Right cardiac atrium (tissue), 5 donors: ENCODE data around the gene C10orf53. TPM values are rescaled to one million over a fixed set of nuclear protein-coding genes. Genes with fewer than 3 reads are reported as not detected.
"Not testable (repeated sequence)": the region's sequence is repeated elsewhere in the genome, so short reads cannot be mapped to it uniquely, and the experiment has no call there.

Experiments
- ATAC-seq, 2 donors: fragments of 200-7000 bp; cut with Tn5 transposase; one replicate each; pipeline versions ENCODE4 v1.8.0 to v1.9.1; 2020; ENCODE audit warnings: moderate library complexity in 2 of 2, mild to moderate bottlenecking in 1 of 2
- DNase-seq, 3 donors: peaks; one replicate each; pipeline ENCODE4 v3.0.0-alpha.2; 2020
- H3K27ac ChIP-seq: one replicate; pipeline ENCODE4 v1.5.1; 2013; ENCODE audit warnings: mild to moderate bottlenecking, low read length, control low read depth, moderate library complexity
- H3K27me3 ChIP-seq: one replicate; pipeline ENCODE4 v1.6.1; 2013; ENCODE audit not compliant: control insufficient read depth, insufficient read depth
- H3K4me1 ChIP-seq: one replicate; pipeline ENCODE4 v1.6.1; 2013; ENCODE audit warnings: low read length; ENCODE audit not compliant: control insufficient read depth, insufficient read depth
- H3K4me3 ChIP-seq: one replicate; pipeline ENCODE4 v1.5.1; 2013; ENCODE audit warnings: low read length, control low read depth
- H3K9me3 ChIP-seq: one replicate; pipeline ENCODE4 v1.6.1; 2013; ENCODE audit warnings: low read length; ENCODE audit not compliant: control insufficient read depth
- WGBS: extraction: QIAGEN DNeasy Blood & Tissue Kit; methylation state at CpG from one replicate; pipeline ENCODE4 v1.1.7; 2013; 5-methylcytosine and 5-hydroxymethylcytosine counted together
- intact Hi-C, 4 donors: fragments of 100-400 bp; cut with DNase I; formaldehyde crosslinking; loops; one replicate each; pipeline versions ENCODE4 v1.11.0 to v1.14.0; 2022 to 2023
- polyA plus RNA-seq: library from polyadenylated mRNA; stranded (reverse); fragments of 200-250 nt; gene quantifications from one replicate; pipeline ENCODE4 v1.2.3, GENCODE V29; 2013
- total RNA-seq, 4 donors: library from RNA; stranded (reverse); fragmentation: NEBNext Ultra II Directional; extraction: Animal tissue kit (Norgen Biotek cat#: 25700); gene quantifications; one replicate each; pipeline ENCODE4 v1.2.1, GENCODE V29; 2021
- donor health status: healthy with polysubstance abuse.
- donor health status: DM: no; HTN: yes; CAD: no.
- donor health status: DM: no; HTN: no; CAD: no.
- donor health status: DM: no; HTN: yes; CAD: no; lungs with severe emphysema.
- donor health status: DM: yes; HTN: yes; CAD: no.

Gene C10orf53
- total and polyA plus RNA-seq, 5 donors, result not detected

DNA sequence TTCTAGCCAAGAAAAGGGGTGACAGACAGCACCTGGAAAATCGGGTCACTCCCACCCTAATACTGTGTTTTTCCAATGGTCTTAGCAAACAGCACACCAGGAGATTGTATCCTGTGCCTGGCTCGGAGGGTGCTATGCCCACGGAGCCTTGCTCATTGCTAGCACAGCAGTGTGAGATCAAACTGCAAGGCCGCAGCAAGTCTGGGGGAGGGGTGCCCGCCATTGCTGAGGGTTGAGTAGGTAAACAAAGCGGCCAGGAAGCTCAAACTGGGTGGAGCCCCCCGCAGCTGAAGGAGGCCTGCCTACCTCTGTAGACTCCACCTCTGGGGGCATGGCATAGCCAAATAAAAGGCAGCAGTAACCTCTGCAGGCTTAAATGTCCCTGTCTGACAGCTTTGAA is 35.7 kb downstream of the C10orf53 start:
- ATAC-seq, H3K4me3 ChIP-seq, H3K4me1 ChIP-seq, DNase-seq, intact Hi-C loops, H3K27ac ChIP-seq, H3K27me3 ChIP-seq, H3K9me3 ChIP-seq: not testable (repeated sequence)
- WGBS, result 85% methylated on average over 7 of the region's 7 CpGs

GRCh38 chr10:49726593-49726992 is 47.1 kb downstream of the C10orf53 start:
- H3K27ac ChIP-seq, result no peak overlapping the region
- no peak for DNase-seq
- 60% methylated on average over 2 of the region's 2 CpGs for WGBS
- intact Hi-C loops, result no loop called here
- no peak overlapping the region for H3K4me3 ChIP-seq
- no peaks in the 10 kb centered on the region for H3K9me3 ChIP-seq
- ATAC-seq, result no peak
- no peaks in the 10 kb centered on the region for H3K27me3 ChIP-seq
- H3K4me1 ChIP-seq, result no peaks in the 10 kb centered on the region

DNA sequence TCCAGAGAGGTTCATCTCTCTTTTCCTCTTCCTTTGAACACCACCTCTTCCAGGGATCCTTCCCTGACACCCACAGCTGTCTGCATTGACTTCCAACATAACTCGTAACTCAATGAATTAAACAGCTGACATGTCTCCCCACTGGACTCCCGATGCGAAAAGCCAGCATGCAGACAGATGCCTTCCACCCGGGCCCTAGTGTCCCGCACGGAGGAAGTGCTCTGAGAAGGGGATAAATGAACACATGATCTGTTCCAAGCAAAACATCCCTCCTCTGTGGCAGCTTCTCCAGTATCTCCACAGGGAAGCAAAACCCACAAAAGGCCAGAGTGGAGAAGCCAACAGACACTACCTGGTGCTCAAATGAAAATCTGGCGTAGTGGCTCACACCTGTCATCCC is 54.4 kb downstream of the C10orf53 start:
- Histone ChIP-seq H3K4me1 (no peaks in the 10 kb centered on the region), H3K27me3 (no peaks in the 10 kb centered on the region), H3K4me3 (no peak overlapping the region), H3K27ac (no peak overlapping the region), H3K9me3 (no peaks in the 10 kb centered on the region)
- DNase-seq (no peak), ATAC-seq (no peak)
- intact Hi-C loops, result no loop called here
- 57% methylated on average over 7 of the region's 7 CpGs for WGBS

DNA sequence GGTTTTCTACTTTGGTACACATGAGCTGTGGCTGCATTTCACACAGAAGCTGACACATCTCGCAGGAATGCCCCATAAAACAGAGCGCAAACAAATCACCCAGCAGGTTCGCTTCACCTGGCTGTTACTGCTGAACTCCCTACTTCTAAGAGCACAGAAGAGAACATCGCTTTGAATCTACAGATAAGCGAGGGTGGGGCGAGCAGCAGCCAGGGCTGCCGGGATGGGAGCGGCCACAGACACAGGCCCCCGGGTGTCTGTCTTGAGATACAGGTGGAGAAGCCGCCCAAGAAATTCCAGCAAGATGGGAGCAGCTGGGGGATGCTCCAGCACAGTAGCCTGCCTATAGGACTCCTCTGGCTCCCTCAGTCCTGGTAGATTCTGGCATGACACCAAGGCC is 55.2 kb downstream of the C10orf53 start:
- intact Hi-C loops, result no loop called here
- H3K27ac ChIP-seq, result no peak overlapping the region
- no peak overlapping the region for H3K4me3 ChIP-seq
- no peaks in the 10 kb centered on the region for H3K9me3 ChIP-seq
- 75% methylated on average over 10 of the region's 10 CpGs for WGBS
- H3K4me1 ChIP-seq, result no peaks in the 10 kb centered on the region
- DNase-seq (no peak), ATAC-seq (no peak)
- H3K27me3 ChIP-seq, result no peaks in the 10 kb centered on the region

- Histone ChIP-seq H3K27ac (no peak overlapping the region), H3K9me3 (no peaks in the 10 kb centered on the region), H3K27me3 (no peaks in the 10 kb centered on the region), H3K4me3 (no peak overlapping the region), H3K4me1 (no peaks in the 10 kb centered on the region)
- no peak for DNase-seq
- intact Hi-C loops, result no loop called here
- ATAC-seq, result no peak
- WGBS, result 59% methylated on average over 11 of the region's 11 CpGs
Observed at GRCh38 chr10:49735161-49735560, 55.7 kb downstream of the C10orf53 start.

GRCh38 chr10:49735848-49736563 is 56.6 kb downstream of the C10orf53 start:
- H3K27me3 ChIP-seq, result no peaks in the 10 kb centered on the region

DNA sequence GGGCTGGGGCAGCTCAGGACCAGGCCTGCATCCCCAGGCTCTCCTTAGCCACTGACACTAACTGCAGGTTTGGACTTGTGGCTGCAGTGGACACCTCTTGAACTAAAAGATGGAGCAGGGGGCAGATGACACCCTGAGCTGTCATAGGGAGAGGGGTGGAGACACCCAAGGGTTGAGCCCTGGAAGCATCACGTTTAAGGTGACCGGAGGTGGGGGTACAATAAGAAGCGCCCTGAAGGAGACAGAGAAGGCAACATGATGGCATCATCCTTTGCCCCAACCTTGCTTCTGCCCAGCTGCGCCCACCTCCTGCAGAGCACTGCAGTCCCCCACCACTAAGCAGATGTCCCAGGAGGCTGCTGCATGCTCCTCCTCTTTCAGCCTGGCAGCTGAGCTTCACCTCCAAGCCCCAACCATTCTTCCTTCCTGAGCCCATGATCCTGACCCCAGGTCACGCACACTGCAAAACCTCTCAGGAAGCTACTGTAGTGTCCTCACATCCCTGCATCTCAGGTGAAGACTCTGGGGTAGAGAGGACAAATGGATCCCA is 57.2 kb downstream of the C10orf53 start:
- no peaks in the 10 kb centered on the region for H3K4me1 ChIP-seq
- no peak overlapping the region for H3K4me3 ChIP-seq
- H3K27ac ChIP-seq, result no peak overlapping the region
- no peaks in the 10 kb centered on the region for H3K9me3 ChIP-seq
- ATAC-seq, result no peak
- DNase-seq, result no peak
- intact Hi-C loops, result no loop called here
- H3K27me3 ChIP-seq, result no peaks in the 10 kb centered on the region
- WGBS, result 92% methylated on average over 5 of the region's 5 CpGs

More at GRCh38 chr10:49735848-49736563, 56.6 kb downstream of the C10orf53 start:
- Histone ChIP-seq H3K4me1 (no peaks in the 10 kb centered on the region), H3K9me3 (no peaks in the 10 kb centered on the region), H3K27ac (no peak overlapping the region), H3K4me3 (no peak overlapping the region)
- intact Hi-C loops, result no loop called here
- ATAC-seq, result no peak
- no peak for DNase-seq
- 90% methylated on average over 23 of the region's 23 CpGs for WGBS

DNA sequence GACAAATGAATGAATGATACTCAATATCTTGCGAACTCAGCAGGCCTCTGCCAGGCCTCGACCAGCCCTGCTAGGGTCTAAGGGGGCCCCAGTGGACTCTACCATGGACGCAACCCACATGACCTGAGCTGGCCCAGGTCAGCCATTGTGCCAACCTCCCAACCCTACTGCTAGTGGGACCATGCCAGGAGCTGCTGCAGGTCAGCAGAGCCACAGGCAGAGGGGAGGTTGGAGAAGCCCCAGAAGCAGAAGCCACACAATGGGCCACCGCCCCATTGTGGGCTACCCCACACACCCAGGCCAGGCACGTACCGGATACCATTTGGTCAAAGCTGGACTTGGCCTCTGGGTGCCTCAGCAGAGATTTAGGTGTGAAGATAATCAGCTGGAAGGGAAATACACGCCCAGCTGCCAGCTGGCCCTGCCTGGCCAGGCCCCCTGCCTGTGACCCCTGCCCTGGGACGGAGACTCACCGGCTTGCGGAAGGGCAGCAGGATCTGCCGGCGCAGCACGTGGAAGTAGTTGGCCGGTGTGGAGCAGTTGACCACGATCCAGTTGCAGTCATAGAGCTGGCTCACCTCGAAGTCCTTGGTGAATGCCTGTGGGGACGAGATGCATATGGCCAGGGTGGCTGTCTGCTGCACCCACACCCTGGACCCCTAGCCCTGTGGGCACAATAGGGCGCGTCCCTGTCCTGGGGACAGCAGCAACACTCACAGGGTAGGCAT is 58.2 kb downstream of the C10orf53 start:
- Histone ChIP-seq H3K4me3 (no peak overlapping the region), H3K9me3 (no peaks in the 10 kb centered on the region), H3K27ac (no peak overlapping the region), H3K4me1 (no peaks in the 10 kb centered on the region), H3K27me3 (no peaks in the 10 kb centered on the region)
- intact Hi-C loops, result no loop called here
- no peak for ATAC-seq
- DNase-seq, result no peak
- WGBS, result 80% methylated on average over 19 of the region's 19 CpGs

DNA sequence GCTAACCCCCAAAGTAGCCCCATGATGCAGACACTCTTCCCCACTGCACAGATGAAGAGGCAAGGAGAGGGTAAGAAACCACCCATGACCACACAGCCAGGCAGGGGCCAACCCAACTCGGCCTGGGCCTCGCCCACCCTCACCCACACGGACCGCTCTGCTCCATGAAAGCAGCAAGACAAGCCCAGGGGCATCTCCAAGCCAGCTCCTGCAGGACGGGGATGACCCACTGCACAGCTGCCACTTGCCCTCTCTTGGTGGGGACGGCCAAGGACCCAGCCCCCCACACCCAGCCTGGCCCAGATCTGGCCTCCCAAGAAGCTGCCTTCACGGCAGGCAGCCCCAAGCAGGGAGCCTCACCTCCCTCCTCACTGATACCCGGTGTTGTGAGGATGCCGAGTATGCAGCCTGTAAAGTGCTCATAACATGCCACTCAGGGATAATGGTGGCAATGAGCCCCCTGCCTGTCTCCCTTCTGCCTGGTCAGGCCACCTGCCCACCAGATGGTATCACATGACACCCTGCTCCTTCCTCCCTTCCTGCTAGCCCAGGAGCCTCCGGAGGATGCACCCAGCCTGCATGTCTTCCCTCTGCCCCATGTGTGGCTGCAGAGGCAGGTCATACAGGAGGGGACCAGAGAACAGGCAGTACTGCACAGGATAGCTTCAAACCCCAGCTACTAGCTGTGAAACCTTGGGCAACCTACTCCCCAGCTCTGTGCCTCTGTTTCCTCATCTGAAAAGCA is 59.3 kb downstream of the C10orf53 start:
- intact Hi-C loops, result no loop called here
- H3K4me1 ChIP-seq, result no peaks in the 10 kb centered on the region
- DNase-seq (no peak), ATAC-seq (no peak)
- WGBS, result 77% methylated on average over 10 of the region's 10 CpGs
- H3K9me3 ChIP-seq, result no peaks in the 10 kb centered on the region
- no peak overlapping the region for H3K4me3 ChIP-seq
- no peaks in the 10 kb centered on the region for H3K27me3 ChIP-seq
- no peak overlapping the region for H3K27ac ChIP-seq

- Histone ChIP-seq H3K27me3 (no peaks in the 10 kb centered on the region), H3K4me3 (no peak overlapping the region), H3K9me3 (no peaks in the 10 kb centered on the region), H3K4me1 (no peaks in the 10 kb centered on the region), H3K27ac (no peak overlapping the region)
- 81% methylated on average over 14 of the region's 14 CpGs for WGBS
- DNase-seq, result no peak
- no peak for ATAC-seq
- intact Hi-C loops, result no loop called here
Observed at GRCh38 chr10:49739426-49739825, 60.0 kb downstream of the C10orf53 start.
